ENCODE results near the gene ZNF579.

DNA sequence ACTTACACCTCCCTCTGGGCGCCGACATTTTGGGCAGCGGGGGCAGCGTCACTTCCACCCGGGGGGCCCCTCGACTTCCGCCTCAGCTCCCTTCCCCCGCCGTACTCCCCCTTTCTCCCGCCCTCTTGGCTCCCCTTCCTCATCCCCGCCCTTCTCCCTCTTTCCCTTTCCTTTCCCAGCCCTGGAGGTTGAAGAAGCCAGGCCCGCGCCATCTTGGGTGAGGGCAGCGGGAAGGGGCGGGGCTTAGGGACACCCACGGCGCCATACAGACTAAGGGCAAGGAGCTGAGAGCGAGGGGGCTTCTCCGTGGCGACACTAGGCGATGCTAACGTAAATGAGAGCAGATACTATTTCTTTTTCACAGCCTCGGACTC lies 18.8 kb upstream of the ZNF579 start, which contains the start of gene FIZ1:
- TF ChIP-seq, protein P1, sequence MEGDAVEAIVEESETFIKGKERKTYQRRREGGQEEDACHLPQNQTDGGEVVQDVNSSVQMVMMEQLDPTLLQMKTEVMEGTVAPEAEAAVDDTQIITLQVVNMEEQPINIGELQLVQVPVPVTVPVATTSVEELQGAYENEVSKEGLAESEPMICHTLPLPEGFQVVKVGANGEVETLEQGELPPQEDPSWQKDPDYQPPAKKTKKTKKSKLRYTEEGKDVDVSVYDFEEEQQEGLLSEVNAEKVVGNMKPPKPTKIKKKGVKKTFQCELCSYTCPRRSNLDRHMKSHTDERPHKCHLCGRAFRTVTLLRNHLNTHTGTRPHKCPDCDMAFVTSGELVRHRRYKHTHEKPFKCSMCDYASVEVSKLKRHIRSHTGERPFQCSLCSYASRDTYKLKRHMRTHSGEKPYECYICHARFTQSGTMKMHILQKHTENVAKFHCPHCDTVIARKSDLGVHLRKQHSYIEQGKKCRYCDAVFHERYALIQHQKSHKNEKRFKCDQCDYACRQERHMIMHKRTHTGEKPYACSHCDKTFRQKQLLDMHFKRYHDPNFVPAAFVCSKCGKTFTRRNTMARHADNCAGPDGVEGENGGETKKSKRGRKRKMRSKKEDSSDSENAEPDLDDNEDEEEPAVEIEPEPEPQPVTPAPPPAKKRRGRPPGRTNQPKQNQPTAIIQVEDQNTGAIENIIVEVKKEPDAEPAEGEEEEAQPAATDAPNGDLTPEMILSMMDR (IDR thresholded peaks at IDR 0.05) = peak in 1 of 6 experiments; percentile 11
- no peak for TF ChIP-seq POLR2A (IDR thresholded peaks at IDR 0.05)

Measured in upper lobe of left lung (tissue), 4 donors.